ENCODE measurements around the gene ELOVL4.

ELOVL4 gene

DNA sequence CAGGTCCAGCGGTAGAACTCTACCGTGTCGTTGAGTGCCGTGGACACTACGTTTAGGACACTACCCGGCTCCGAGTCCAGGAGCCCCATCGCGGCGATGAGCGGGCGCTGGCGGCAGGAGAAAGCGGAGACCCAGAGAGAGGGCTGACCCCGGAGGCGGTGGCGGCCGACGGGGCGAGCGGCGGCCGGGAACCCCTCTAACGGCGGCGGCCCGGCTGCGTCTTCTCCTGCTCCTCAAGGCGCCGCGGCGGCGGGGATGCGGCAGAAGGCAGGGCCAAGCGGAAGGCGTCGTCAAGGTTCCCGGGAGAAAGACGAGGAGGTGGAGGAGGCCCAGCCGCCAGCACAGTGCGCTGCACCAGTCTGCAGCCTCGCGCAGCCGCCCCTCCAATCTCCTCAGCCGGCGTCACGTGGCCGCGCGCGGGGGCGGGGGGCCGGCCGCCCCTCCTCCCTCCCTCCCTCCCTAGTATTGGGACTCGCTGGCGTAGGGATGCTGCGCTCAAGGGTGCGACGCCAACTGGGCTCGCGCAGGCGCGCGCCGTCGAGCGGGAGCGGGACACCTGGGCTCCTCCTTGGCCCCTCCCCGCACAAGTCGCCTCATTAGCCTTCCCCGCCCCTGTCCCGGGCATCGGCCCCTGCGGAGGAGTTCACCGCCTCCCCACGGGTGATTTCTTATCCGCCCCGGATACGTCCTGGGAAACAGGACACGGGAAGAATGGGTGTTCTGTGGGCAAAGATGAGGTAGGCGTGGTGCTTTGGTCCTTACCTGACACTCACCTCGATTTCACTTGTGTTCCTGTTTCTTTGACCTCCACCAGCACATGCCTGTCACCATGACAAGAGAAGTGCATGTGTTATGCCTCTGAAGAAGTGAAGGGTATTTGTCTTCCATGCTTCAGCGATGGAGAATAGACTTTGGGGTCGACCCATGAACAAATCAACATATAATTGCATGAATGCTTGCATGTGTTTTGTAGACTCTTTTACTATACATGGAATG, at the start of gene ELOVL4:
ELOVL4 (minus strand) TSS at position 363 of the 996 bp plus-strand sequence; CDS start at position 89, 274 bp downstream.
- peaks cover 45% of the 10 kb centered on the region for H3K27me3 Mint-ChIP-seq (ENCODE audit: low read depth)
- no peaks in the 10 kb centered on the region for H3K9me3 Mint-ChIP-seq
- H3K4me1 Mint-ChIP-seq (ENCODE audit: low read depth) = peaks cover 18% of the 10 kb centered on the region
- H3K27ac Mint-ChIP-seq = peak within 1 kb of the TSS; percentile 74
- peak within 1 kb of the TSS; percentile 88 for H3K4me3 Mint-ChIP-seq
- H3K36me3 Mint-ChIP-seq (ENCODE audit: low read depth) = peaks cover 5% of the 10 kb centered on the region

DNA sequence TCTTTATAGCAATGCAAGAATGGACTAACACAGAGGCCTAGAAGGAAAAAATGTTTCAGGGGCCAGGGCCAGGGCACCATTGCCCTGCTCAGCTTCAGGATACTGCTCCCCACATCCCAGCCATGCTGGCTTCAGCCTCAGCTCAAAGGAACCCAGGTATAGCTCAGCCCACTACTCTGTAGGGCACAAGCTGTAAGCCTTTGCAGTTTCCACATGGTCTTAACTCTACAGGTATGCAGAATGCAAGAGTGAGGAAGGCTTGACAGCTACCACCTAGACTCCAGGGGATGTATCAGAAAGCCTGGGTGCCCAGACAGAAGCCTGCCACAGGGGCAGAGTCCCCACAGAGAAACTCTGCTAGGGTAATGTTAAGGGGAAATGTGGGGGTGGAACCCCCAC, 46.6 kb upstream of the ELOVL4 start:
- Mint-ChIP-seq H3K27me3 (ENCODE audit: low read depth) (peaks cover 30% of the 10 kb centered on the region), H3K9me3 (no peaks in the 10 kb centered on the region), H3K4me3 (no peak overlapping the region), H3K27ac (no peak overlapping the region), H3K4me1 (ENCODE audit: low read depth) (no peaks in the 10 kb centered on the region), H3K36me3 (ENCODE audit: low read depth) (no peaks in the 10 kb centered on the region)

DNA sequence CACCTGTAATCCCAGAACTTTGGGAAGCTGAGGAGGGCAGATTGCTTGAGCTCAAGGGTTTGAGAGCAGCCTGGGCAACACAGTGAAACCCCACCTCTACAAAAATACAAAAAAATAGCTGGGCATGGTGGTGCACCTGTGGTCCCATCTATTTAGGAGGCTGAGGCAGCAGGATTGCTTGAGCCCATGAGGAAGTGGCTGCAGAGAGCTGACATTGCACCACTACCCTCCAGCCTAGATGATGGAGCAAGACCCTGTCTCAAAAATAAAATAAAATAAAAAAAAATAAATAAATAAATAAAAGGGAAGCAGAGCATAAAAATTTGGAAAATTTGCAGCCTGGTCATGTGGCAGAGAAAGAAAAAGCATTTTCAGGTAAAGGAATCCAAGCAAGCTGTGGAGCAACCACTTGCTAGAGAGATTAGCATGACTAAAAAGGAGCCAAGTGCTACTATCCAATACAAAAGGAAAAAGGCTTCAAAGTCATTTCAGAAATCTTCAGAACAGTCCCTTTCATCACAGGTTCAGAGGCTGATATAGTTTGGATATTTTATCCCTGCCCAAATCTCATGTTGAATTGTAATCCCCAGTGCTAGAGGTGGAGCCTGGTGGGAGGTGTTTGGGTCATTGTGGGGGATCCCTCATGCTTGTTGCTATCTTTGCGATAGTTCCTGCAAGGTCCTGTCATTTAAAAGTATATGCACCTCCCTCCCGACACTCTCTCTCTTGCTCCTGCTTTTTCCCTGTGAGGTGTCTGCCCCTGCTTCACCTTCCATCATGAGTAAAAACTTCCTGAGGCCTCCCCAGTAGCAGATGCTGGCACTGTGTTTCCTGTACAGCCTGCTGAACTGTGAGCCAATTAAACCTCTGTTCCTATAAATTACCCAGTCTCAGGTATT, 45.9 kb upstream of the ELOVL4 start:
- no peaks in the 10 kb centered on the region for H3K9me3 Mint-ChIP-seq
- H3K27me3 Mint-ChIP-seq (ENCODE audit: low read depth) = peaks cover 23% of the 10 kb centered on the region
- no peaks in the 10 kb centered on the region for H3K4me1 Mint-ChIP-seq (ENCODE audit: low read depth)
- no peak overlapping the region for H3K27ac Mint-ChIP-seq
- no peaks in the 10 kb centered on the region for H3K36me3 Mint-ChIP-seq (ENCODE audit: low read depth)
- H3K4me3 Mint-ChIP-seq = no peak overlapping the region

DNA sequence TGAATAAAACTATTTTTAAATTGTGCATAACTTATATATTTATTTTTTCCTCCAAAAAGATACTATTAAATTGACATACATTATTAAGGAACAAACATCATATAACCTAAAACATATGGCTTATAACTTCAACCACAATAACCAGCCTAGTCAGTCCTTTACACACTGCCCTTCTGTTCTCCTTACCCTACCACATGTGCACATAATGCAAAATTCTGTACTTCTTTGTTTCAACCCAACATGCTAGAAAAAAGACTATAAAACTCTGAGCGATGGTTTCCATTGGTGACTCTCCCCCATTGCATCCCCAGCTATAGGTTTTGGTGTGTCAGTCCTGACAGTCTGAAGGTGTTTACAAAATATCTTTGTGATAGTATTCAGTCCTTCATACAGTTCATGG, 42.3 kb upstream of the ELOVL4 start:
- H3K36me3 Mint-ChIP-seq (ENCODE audit: low read depth) = no peaks in the 10 kb centered on the region
- H3K27ac Mint-ChIP-seq = no peak overlapping the region
- H3K4me3 Mint-ChIP-seq = no peak overlapping the region
- no peaks in the 10 kb centered on the region for H3K9me3 Mint-ChIP-seq
- no peaks in the 10 kb centered on the region for H3K27me3 Mint-ChIP-seq (ENCODE audit: low read depth)
- no peaks in the 10 kb centered on the region for H3K4me1 Mint-ChIP-seq (ENCODE audit: low read depth)

DNA sequence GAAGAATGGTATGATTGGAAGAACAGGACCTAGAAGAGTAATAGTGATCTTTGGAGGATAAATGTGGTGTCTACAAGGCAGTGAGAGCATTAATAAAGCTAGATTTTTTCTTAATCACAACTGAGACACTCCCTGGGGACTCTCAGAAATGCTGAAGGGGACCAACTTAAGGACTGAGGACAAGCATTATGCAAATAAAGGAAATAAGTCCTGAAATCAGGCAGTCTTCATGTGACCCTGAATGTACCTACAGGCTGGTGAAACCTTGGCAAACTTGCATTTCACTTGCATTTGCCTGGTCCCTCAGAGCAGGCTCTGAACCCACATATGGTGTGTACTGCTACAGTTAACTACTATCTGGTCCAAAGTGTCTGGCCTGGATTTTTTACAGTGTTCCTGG, 37.8 kb upstream of the ELOVL4 start:
- Mint-ChIP-seq H3K9me3 (no peaks in the 10 kb centered on the region), H3K27me3 (ENCODE audit: low read depth) (peaks cover 10% of the 10 kb centered on the region), H3K36me3 (ENCODE audit: low read depth) (no peaks in the 10 kb centered on the region), H3K27ac (no peak overlapping the region), H3K4me3 (no peak overlapping the region), H3K4me1 (ENCODE audit: low read depth) (peaks cover 2% of the 10 kb centered on the region)

DNA sequence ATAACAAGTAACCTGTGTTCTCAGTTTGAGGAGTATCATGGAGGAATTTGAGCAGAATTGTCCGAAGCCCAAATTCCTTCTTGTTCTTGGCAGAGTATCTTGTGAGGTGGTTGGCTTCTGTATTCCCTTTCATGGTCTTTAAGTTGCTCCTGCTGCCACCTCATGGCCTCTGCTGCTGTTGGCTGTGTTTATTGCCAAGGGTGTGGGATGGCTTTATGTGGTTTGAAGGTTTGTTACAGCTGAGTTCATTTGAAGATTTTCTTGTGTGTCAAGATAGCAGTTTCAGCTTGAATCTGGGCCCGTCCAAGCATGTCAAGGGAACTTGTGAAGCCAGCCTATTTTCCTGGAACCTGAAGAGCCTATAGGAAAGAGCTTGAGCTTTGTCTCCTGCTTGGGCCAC, 36.9 kb upstream of the ELOVL4 start:
- H3K27ac Mint-ChIP-seq = no peak overlapping the region
- peaks cover 2% of the 10 kb centered on the region for H3K4me1 Mint-ChIP-seq (ENCODE audit: low read depth)
- H3K9me3 Mint-ChIP-seq = no peaks in the 10 kb centered on the region
- no peaks in the 10 kb centered on the region for H3K36me3 Mint-ChIP-seq (ENCODE audit: low read depth)
- H3K27me3 Mint-ChIP-seq (ENCODE audit: low read depth) = peaks cover 10% of the 10 kb centered on the region
- no peak overlapping the region for H3K4me3 Mint-ChIP-seq

DNA sequence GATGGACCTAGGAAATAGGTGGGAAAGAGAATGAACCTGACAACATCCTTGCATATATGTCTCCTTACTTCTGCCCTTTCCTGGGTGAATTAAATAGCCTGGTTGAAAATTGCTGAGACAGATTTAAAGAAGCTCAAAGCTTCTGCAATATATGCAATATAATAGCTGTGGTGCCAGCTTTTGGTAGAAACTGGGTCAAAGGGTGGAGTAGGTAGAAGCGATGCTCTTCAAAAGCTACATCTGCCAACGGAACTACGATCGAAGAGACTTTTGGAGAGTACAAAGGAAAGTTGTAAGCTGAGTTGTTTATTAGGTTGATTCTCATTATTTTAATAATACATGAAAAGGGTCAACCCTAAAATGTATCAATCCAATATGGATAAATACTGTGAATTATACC, 34.3 kb upstream of the ELOVL4 start:
- Mint-ChIP-seq H3K9me3 (no peaks in the 10 kb centered on the region), H3K27ac (no peak overlapping the region), H3K4me3 (no peak overlapping the region), H3K4me1 (ENCODE audit: low read depth) (peaks cover 2% of the 10 kb centered on the region), H3K27me3 (ENCODE audit: low read depth) (peaks cover 16% of the 10 kb centered on the region), H3K36me3 (ENCODE audit: low read depth) (no peaks in the 10 kb centered on the region)

DNA sequence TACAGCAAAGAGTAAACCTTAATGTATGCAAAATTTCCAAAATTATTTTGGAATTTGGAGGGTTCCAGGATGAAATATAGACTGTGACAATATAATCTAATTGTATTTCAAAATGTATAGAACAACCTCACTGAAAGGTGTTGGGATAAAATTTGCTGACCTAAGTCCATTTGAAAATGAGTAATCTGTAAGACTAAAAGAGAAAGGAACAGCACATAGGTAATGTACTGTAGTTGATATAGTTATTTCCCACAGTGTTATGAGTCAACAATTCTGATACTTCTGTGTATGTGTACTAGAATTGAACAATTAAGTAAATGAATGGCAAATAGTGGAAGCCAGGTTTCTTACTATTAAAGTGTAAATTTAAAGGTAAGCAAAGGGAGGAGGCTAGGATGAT, 23.8 kb upstream of the ELOVL4 start:
- H3K4me3 Mint-ChIP-seq = no peak overlapping the region
- H3K36me3 Mint-ChIP-seq (ENCODE audit: low read depth) = peaks cover 4% of the 10 kb centered on the region
- no peak overlapping the region for H3K27ac Mint-ChIP-seq
- H3K4me1 Mint-ChIP-seq (ENCODE audit: low read depth) = no peaks in the 10 kb centered on the region
- H3K27me3 Mint-ChIP-seq (ENCODE audit: low read depth) = peaks cover 9% of the 10 kb centered on the region
- peaks cover 18% of the 10 kb centered on the region for H3K9me3 Mint-ChIP-seq

DNA sequence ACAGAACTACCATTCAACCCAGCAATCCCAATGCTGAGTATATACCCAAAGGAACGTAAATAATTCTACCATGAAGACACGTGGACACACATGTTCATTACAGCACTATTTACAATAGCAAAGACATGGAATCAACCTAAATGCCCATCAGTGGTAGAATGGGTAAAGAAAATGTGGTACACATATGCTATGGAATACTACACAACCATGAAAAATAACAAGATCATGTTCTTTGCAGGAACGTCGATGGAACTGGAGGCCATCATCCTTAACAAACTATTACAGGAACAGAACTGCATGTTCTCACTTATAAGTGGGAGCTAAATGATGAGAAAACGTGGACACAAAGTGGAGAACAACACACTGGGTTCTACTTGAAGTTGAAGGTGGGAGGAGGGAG, 22.4 kb upstream of the ELOVL4 start:
- Mint-ChIP-seq H3K4me1 (ENCODE audit: low read depth) (no peaks in the 10 kb centered on the region), H3K27me3 (ENCODE audit: low read depth) (peaks cover 4% of the 10 kb centered on the region), H3K4me3 (no peak overlapping the region), H3K36me3 (ENCODE audit: low read depth) (peaks cover 4% of the 10 kb centered on the region), H3K27ac (no peak overlapping the region), H3K9me3 (peaks cover 18% of the 10 kb centered on the region)

DNA sequence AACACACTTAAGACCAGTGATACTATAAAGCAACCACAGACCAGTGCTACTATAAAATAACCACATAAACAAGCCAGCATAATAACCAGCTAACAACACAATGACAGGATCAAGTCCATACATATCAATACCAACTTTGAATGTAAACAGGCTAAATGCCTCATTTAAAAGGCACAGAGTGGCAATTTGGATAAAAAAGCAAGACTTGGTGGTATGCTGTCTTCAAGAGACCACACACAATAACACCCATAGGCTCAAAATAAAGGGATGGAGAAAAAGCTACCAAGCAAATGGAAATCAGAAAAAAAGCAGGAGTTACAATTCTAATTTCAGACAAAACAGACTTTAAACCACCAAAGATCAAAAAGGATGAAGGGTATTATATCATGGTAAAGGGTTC, 19.8 kb upstream of the ELOVL4 start:
- H3K9me3 Mint-ChIP-seq = peaks cover 18% of the 10 kb centered on the region
- peaks cover 8% of the 10 kb centered on the region for H3K27me3 Mint-ChIP-seq (ENCODE audit: low read depth)
- no peak overlapping the region for H3K27ac Mint-ChIP-seq
- no peaks in the 10 kb centered on the region for H3K4me1 Mint-ChIP-seq (ENCODE audit: low read depth)
- no peak overlapping the region for H3K4me3 Mint-ChIP-seq
- H3K36me3 Mint-ChIP-seq (ENCODE audit: low read depth) = peaks cover 4% of the 10 kb centered on the region

DNA sequence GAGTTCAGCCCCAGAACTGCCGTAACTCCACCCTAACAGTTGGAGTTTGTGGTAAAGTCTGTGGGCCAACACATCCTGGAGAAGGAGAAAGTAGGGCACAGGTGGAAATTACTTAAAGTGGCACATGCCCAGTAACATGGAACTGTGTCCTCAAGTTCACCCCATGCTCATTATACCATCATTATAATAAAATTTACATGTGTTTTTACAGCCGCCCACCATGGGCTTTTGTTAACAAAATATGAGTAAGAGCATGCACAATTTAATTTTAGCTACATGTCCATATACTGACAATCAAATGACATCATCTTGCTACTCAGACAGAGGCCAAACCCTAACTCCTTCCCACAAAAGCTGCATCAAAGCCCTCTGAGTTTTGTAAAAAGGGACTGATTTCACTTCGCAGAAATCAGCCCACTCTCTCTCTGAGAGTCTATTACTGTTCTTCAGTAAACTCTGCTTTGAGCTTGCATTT, 17.3 kb upstream of the ELOVL4 start:
- no peak overlapping the region for H3K27ac Mint-ChIP-seq

DNA sequence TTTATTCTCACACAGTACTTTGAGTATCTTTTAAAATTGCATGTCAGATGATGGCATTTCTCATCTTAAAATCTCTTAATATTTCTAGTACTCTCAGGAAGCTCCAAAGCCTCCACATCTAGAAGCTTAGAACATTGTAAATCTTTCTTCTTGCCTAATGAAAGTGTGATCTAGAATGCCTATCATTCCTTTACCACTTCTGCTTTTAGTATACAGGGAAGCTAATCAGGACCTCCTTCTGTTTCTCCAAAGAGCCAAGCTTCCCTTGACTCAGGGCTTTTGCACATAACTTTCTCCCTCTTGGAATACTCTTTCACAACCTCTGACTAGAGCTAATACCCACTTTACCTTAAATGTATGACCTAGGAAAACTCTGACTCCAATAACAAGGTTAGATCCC, 7.5 kb upstream of the ELOVL4 start:
- no peak overlapping the region for H3K27ac Mint-ChIP-seq
- H3K4me3 Mint-ChIP-seq = no peak overlapping the region
- H3K27me3 Mint-ChIP-seq (ENCODE audit: low read depth) = peaks cover 22% of the 10 kb centered on the region
- H3K9me3 Mint-ChIP-seq = no peaks in the 10 kb centered on the region
- H3K4me1 Mint-ChIP-seq (ENCODE audit: low read depth) = no peaks in the 10 kb centered on the region
- H3K36me3 Mint-ChIP-seq (ENCODE audit: low read depth) = no peaks in the 10 kb centered on the region

More for the DNA sequence above, 17.3 kb upstream of the ELOVL4 start:
- Mint-ChIP-seq H3K4me3 (no peak overlapping the region), H3K4me1 (ENCODE audit: low read depth) (no peaks in the 10 kb centered on the region), H3K27me3 (ENCODE audit: low read depth) (peaks cover 18% of the 10 kb centered on the region), H3K9me3 (peaks cover 15% of the 10 kb centered on the region), H3K36me3 (ENCODE audit: low read depth) (peaks cover 4% of the 10 kb centered on the region)

DNA sequence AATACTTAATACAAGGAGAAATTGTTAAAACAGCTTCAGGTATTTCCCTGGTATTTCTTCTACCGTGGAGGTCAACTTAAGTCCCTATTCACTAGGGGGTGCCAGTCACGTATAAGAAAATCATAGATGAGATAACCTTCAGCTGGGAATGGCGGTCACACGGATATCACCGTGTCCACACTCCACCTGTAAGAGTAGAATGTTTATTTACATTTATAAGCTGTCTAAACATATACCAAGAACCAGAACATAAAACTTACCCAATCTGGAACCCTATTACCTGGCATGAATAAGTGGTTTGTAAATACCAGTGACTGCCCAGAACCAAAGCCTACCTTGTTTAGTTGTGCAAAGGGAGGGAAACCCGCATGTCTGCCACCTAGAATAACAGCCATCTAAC, 1.9 kb upstream of the ELOVL4 start:
- H3K4me3 Mint-ChIP-seq = peak overlapping the region; percentile 9
- H3K9me3 Mint-ChIP-seq = no peaks in the 10 kb centered on the region
- H3K27ac Mint-ChIP-seq = no peak overlapping the region
- peaks cover 5% of the 10 kb centered on the region for H3K36me3 Mint-ChIP-seq (ENCODE audit: low read depth)
- H3K4me1 Mint-ChIP-seq (ENCODE audit: low read depth) = peaks cover 18% of the 10 kb centered on the region
- peaks cover 43% of the 10 kb centered on the region for H3K27me3 Mint-ChIP-seq (ENCODE audit: low read depth)

DNA sequence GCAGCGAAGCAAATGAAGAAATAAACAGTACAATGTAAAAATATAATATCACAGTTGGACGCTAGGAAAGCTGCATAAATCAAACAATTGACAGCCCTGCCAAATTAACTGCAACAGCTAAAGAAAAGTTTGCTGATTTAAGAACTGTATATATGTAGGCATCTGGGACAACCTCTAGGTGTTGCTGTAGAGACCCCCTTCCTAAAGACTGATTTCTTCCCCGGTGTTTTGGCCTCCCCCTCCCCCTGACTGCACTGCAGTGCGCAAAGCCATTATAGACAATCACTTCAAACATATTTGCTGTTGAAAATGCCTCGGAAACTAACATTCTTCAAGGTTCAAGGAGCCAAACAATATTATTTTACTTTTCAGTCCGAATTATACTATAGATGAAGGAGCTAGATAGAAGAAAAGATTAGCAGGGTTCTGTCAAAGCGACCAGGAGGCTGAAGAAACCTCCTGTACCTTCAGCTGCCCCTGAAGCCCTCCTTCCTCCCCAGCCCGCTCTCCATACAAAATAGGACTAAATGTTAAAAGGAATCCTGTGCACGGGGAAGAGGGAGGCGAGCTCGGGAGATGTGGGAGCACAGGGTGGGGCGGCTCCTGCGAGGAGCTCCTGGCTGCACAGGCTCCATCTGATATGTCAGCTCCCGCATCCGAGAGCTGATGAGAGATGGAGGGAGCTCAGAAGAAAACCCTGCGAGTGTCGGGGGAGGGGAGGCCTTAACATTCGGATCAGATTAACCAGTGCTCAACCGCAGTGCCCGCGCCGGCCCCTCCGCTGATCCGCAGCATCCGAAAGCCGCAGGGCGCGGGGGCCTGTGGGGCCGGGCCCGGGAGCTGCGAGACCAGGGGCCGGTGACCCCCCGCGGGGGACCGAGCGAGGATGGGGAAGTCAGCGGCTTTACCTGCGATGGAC, 822 bp downstream of the ELOVL4 start:
- Mint-ChIP-seq H3K27ac (peak overlapping the region; percentile 74), H3K9me3 (no peaks in the 10 kb centered on the region), H3K36me3 (ENCODE audit: low read depth) (peaks cover 5% of the 10 kb centered on the region), H3K4me3 (peak overlapping the region; percentile 88), H3K27me3 (ENCODE audit: low read depth) (peaks cover 42% of the 10 kb centered on the region), H3K4me1 (ENCODE audit: low read depth) (peaks cover 23% of the 10 kb centered on the region)

Data from T-helper 1 cell treated with Interleukin-12 subunit alpha and Interleukin-12 subunit beta and Interleukin-4 antibody, amounts not matched to agents 30 μg/mL and 1 μg/mL, for 36 hours (primary cell).